ENCODE results near the gene KCNQ1. TPM values are rescaled to one million over a fixed set of nuclear protein-coding genes. Genes with fewer than 3 reads are reported as not detected.

Gene KCNQ1
- total and polyA plus RNA-seq, 7 donors: 0.48 to 3.1 (median 1.1) TPM

GRCh38 chr11:2409611-2410468 is 35.0 kb upstream of the KCNQ1 start:
- Histone ChIP-seq H3K36me3 (ENCODE audit: insufficient read depth in 1 of 2, low read depth in 1 of 2) (no peaks in the 10 kb centered on the region), H3K4me3 (no peak overlapping the region), H3K27me3 (ENCODE audit: insufficient read depth in 3 of 3, low read length in 2 of 3) (no peaks in the 10 kb centered on the region), H3K9me3 (no peaks in the 10 kb centered on the region), H3K27ac (no peak overlapping the region), H3K4me1 (no peaks in the 10 kb centered on the region)
- intact Hi-C loops (cut with DNase I): loop anchor here in 1 of 2 donors (10.0 kb wide), 1 partner anchor 245 kb away; the partner anchor contains the start of gene INS
- 42 to 49% (median 43%) methylated on average over 42 of the region's 42 CpGs for WGBS, 3 donors
- ATAC-seq (no peak), DNase-seq (no peak)
- no peak for TF ChIP-seq CTCF (IDR thresholded peaks at IDR 0.05)

- Histone ChIP-seq H3K9me3 (no peaks in the 10 kb centered on the region), H3K4me1 (no peaks in the 10 kb centered on the region), H3K27me3 (ENCODE audit: insufficient read depth in 3 of 3, low read length in 2 of 3) (no peaks in the 10 kb centered on the region), H3K36me3 (ENCODE audit: insufficient read depth in 1 of 2, low read depth in 1 of 2) (no peaks in the 10 kb centered on the region), H3K27ac (no peak overlapping the region), H3K4me3 (no peak overlapping the region)
- TF ChIP-seq CTCF (IDR thresholded peaks at IDR 0.05): no peak
- ATAC-seq: no peak
- no peak for DNase-seq
- intact Hi-C loops (cut with DNase I): loop anchor here in 1 of 2 donors (10.0 kb wide), 1 partner anchor 246 kb away; the partner anchor contains the start of gene INS
- WGBS, 3 donors: 77 to 81% (median 78%) methylated on average over 8 to 9 of the region's 9 CpGs
Measured at GRCh38 chr11:2410616-2411015, 34.2 kb upstream of the KCNQ1 start.

- Histone ChIP-seq H3K4me1 (no peaks in the 10 kb centered on the region), H3K27ac (no peak overlapping the region), H3K27me3 (ENCODE audit: insufficient read depth in 3 of 3, low read length in 2 of 3) (no peaks in the 10 kb centered on the region), H3K4me3 (no peak overlapping the region), H3K36me3 (ENCODE audit: insufficient read depth in 1 of 2, low read depth in 1 of 2) (no peaks in the 10 kb centered on the region), H3K9me3 (no peaks in the 10 kb centered on the region)
- DNase-seq: no peak
- intact Hi-C loops (cut with DNase I): loop anchor here in 1 of 2 donors (10.0 kb wide), 1 partner anchor 247 kb away; the partner anchor contains the start of gene INS
- TF ChIP-seq CTCF (IDR thresholded peaks at IDR 0.05): no peak
- ATAC-seq: no peak
- 76 to 80% (median 78%) methylated on average over 29 to 30 of the region's 30 CpGs for WGBS, 3 donors
Measured at GRCh38 chr11:2411446-2412305, 33.1 kb upstream of the KCNQ1 start.

GRCh38 chr11:2412323-2412722 is 32.5 kb upstream of the KCNQ1 start:
- no peaks in the 10 kb centered on the region for H3K9me3 ChIP-seq
- no peak overlapping the region for H3K4me3 ChIP-seq
- H3K36me3 ChIP-seq (ENCODE audit: insufficient read depth in 1 of 2, low read depth in 1 of 2): no peaks in the 10 kb centered on the region
- H3K27me3 ChIP-seq (ENCODE audit: insufficient read depth in 3 of 3, low read length in 2 of 3): no peaks in the 10 kb centered on the region
- ATAC-seq (no peak), DNase-seq (no peak)
- no peaks in the 10 kb centered on the region for H3K4me1 ChIP-seq
- WGBS, 3 donors: 91 to 94% (median 93%) methylated on average over 6 of the region's 6 CpGs
- intact Hi-C loops (cut with DNase I): loop anchor here in 1 of 2 donors (10.0 kb wide), 1 partner anchor 248 kb away; the partner anchor contains the start of gene INS
- H3K27ac ChIP-seq: no peak overlapping the region
- no peak for TF ChIP-seq CTCF (IDR thresholded peaks at IDR 0.05)

Measured in psoas muscle (tissue), 8 donors.